Measurements from ENCODE around the gene PROM1.

- TF ChIP-seq, protein P1, sequence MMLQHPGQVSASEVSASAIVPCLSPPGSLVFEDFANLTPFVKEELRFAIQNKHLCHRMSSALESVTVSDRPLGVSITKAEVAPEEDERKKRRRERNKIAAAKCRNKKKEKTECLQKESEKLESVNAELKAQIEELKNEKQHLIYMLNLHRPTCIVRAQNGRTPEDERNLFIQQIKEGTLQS (IDR thresholded peaks at IDR 0.05), result no peak
- TF ChIP-seq POLR2A (IDR thresholded peaks at IDR 0.05; ENCODE audit: borderline replicate concordance, extremely low read depth, insufficient read depth, insufficient read length) (no peak), CTCF (IDR thresholded peaks at IDR 0.05 in 2 of 3, conservative IDR thresholded peaks at IDR 0.05 in 1 of 3; ENCODE audit: borderline replicate concordance in 1 of 3, insufficient read depth in 1 of 3, low read depth in 2 of 3, low read length in 2 of 3) (no peak), EZH2 (IDR thresholded peaks at IDR 0.05) (no peak), REST (IDR thresholded peaks at IDR 0.05; ENCODE audit: low read depth) (no peak), JUND (IDR thresholded peaks at IDR 0.05) (no peak), POLR2AphosphoS5 (IDR thresholded peaks at IDR 0.05; ENCODE audit: low read depth, low read length) (no peak), CBX3 (IDR thresholded peaks at IDR 0.05; ENCODE audit: low read depth) (no peak), CEBPB (IDR thresholded peaks at IDR 0.05; ENCODE audit: low read depth) (no peak), ZFX (IDR thresholded peaks at IDR 0.05) (no peak), ZNF274 (IDR thresholded peaks at IDR 0.05; ENCODE audit: low read depth, low read length) (no peak), SP1 (IDR thresholded peaks at IDR 0.05; ENCODE audit: low read depth) (no peak), SRF (IDR thresholded peaks at IDR 0.05; ENCODE audit: low read depth) (no peak)
- TF ChIP-seq, protein P2, sequence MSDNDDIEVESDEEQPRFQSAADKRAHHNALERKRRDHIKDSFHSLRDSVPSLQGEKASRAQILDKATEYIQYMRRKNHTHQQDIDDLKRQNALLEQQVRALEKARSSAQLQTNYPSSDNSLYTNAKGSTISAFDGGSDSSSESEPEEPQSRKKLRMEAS (IDR thresholded peaks at IDR 0.05), result no peak
Measured at GRCh38 chr4:16019649-16020048, 64.2 kb downstream of the PROM1 start.

Data from HCT116 (cell line).